Measurements from ENCODE around the gene DLL3.
"Not testable (repeated sequence)": the region's sequence is repeated elsewhere in the genome, so short reads cannot be mapped to it uniquely, and the experiment has no call there.

The DLL3 gene

DNA sequence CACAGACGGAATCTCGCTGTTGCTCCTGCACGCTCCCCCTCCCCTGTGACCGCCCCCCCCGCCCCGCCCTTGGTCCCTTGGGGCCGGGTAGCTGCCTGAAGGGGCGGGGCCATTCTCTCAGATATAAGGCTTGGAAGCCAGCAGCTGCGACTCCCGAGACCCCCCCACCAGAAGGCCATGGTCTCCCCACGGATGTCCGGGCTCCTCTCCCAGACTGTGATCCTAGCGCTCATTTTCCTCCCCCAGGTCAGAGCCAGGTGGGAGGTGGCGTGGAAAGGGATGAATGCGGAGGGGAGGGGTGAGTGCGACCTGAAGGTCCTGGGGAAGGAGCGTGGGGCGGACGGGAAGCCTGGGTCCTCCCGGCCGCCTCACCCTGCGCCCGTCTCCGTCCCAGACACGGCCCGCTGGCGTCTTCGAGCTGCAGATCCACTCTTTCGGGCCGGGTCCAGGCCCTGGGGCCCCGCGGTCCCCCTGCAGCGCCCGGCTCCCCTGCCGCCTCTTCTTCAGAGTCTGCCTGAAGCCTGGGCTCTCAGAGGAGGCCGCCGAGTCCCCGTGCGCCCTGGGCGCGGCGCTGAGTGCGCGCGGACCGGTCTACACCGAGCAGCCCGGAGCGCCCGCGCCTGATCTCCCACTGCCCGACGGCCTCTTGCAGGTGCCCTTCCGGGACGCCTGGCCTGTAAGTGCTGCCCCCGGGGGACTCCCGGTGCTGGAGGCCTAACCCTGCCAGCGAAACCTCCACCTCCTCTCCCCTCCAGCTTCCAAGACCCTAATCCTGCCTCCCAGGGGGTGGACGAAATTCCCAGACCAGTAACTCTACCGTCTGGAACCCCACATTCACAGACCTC, at the start of gene DLL3:
TSS of gene DLL3 (plus strand) at position 150 of the 845 bp plus-strand sequence. CDS start at position 178, 28 bp downstream.
- DNase-seq = no peak

- DNase-seq = no peak
Observed at GRCh38 chr19:39449116-39449797, 49.5 kb upstream of the DLL3 start.

DNA sequence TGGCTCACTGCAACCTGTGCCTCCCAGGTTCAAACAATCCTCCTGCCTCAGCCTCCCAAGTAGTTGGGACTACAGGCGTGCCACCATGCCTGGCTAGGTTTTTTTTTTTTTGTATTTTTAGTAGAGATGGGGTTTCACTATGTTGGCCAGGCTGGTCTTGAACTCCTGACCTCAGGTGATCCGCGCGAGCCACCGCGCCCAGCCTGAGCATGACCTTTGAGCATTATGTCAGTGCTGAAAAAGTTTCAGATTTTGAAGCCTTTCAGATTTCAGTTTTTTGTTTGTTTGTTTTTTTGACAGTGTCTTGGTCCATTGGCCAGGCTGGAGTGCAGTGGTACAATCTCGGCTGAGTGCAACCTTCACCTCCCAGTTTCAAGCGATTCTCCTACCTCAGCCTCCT, 47.5 kb upstream of the DLL3 start:
- not testable (repeated sequence) for DNase-seq

- DNase-seq = no peak
Observed at GRCh38 chr19:39463403-39463802, 35.3 kb upstream of the DLL3 start.

DNA sequence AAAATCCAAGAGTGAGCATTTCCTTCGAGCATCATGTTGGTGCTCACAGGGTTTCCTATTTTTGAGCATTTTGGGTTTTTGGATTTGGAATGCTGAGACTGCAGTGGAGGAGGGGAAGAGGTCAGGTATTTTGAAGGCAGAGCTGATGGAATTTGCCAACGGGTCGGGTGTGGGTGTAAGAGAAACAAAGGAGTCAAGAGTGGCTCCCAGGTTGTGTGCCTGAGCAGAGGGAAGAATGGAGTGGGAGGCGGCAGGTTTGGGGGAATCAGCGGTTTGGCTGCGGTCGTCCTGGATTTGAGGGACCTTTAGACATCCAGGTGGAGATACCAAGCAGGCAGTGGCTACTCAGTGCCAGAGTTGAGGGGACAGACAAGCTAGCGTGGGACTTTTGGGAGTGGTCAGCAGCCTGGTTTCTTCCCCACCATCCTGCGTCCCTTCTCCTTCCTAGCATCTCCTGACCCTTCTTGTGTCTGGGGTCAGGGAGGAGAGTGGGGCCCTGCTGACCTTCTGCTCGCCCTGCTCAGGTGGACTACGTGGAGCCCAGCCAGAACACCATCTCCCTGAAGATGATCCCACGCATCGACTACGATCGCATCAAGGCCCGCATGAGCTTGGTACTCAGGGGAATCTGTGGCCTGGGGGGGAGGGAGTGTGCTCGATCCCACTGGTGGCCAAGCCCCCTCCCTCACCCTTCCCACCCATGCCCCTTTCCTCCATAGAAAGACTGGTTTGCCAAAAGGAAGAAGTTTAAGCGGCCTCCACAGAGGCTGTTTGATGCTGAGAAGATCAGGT, 32.6 kb upstream of the DLL3 start:
- DNase-seq = no peak

DNA sequence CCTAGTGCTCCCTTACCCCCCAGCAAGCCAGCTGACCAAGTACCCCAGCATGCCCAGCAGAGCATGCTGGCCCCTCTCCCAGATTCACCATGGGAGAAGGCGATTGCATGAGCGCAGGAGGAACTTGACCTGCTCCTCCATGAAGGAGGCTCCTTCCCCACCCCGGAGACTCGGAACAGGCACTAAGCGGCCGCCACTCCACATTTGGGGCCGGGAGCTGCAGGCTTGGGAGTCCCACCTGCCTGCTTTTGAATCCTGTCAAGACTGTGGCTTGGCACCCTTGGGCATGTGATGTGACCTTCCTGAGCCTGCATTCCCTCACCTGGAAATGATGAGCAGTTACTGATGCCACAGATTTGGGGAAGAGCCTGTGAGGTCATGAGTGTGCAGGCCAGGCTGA, 30.8 kb upstream of the DLL3 start:
- no peak for DNase-seq

- no peak for DNase-seq
Observed at GRCh38 chr19:39469036-39469435, 29.7 kb upstream of the DLL3 start.

GRCh38 chr19:39469567-39469966, 29.2 kb upstream of the DLL3 start:
- no peak for DNase-seq

- DNase-seq = no peak
Observed at GRCh38 chr19:39470724-39471339, 27.9 kb upstream of the DLL3 start.

GRCh38 chr19:39471756-39472536, 26.8 kb upstream of the DLL3 start:
- no peak for DNase-seq

DNA sequence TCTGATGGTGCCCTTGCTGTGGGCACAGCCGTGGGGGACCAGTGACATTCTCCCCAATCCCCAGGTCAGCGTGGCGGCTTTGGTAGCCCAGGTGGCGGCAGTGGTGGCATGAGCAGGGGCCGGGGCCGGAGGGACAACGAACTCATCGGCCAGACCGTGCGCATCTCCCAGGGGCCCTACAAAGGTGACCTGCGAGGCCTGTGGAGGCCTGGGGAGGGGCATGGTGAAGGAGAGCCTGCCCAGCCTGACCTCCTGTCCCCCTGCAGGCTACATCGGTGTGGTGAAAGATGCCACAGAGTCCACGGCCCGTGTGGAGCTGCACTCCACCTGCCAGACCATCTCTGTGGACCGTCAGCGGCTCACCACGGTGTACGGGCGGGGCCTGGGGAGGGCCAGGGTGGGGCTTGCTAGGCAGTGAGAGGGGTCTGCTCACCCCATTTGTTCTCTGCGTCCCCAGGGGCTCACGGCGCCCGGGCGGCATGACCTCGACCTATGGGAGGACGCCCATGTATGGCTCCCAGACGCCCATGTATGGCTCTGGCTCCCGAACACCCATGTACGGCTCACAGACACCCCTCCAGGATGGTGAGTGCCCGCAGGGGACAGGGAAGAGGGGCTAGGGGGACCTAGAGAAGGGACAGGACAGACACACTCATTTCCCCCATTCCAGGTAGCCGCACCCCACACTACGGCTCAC, 25.9 kb upstream of the DLL3 start:
- DNase-seq = no peak

DNA sequence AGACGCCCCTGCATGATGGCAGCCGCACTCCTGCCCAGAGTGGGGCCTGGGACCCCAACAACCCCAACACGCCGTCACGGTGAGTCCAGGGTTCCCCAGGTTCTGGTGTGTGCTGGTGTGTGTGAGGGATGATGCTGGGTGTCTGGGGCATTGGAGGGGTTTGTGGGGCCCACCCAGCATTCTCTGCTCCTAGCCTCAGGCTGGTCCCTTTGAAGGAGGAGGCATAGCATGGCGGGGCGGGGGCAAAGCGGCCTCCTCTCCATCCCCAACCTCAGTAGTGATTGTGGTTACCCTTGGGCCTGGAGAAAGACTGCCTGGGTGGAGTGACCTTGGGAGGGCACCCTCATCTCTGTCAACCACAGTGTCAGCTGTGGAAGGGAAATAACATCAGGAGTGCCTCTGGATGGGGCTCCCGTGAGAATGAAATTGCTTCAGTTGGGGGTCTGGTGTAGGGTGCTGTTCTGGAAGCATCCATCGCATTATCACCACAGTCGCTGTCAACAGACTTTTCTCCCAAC, 25.2 kb upstream of the DLL3 start:
- DNase-seq = no peak

- peak; percentile 31 for DNase-seq
Observed at GRCh38 chr19:39474139-39474620, 24.6 kb upstream of the DLL3 start.

DNA sequence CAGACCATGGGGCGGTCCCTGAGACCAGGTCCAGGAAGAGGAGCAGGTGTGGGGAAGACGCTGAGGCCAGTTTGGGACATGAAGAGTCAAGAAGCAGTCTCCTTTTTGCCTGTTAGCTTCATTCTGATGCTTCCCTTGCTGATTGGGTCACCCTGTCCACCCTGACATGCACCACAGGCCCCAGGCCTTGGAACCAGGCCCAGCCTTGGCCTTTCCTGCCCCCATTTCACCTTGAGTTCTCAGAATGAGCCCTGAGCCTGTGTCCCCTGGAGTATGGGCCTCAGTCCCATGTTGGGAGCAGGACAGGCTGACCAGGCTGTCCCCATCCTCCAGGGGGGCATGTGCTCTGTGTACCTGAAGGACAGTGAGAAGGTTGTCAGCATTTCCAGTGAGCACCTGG, 23.0 kb upstream of the DLL3 start:
- DNase-seq = no peak

DNA sequence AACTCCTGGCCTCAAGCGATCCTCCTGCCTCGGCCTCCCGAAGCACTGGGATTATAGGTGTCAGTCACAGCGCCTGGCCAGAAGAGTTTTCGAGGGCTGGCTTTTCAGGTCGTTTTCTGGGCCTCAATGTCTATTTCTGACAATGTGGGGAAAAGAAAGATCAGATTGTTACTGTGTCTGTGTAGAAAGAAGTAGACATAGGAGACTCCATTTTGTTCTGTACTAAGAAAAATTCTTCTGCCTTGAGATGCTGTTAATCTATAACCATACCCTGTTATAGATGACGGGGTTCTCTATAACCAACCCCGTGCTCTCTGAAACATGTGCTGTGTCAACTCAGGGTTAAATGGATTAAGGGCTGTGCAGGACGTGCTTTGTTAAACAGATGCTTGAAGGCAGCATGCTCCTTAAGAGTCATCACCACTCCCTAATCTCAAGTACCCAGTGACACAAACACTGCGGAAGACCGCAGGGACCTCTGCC, 19.4 kb upstream of the DLL3 start:
- DNase-seq = not testable (repeated sequence)

GRCh38 chr19:39479916-39480315, 18.8 kb upstream of the DLL3 start:
- no peak for DNase-seq

GRCh38 chr19:39480337-39481228, 18.2 kb upstream of the DLL3 start, which contains the start of gene TIMM50:
Gene TIMM50 (plus strand): TSS chr19:39480838. CDS start chr19:39480854, 16 bp downstream.
- peak; percentile 93 for DNase-seq

GRCh38 chr19:39481229-39481545, 17.6 kb upstream of the DLL3 start:
- DNase-seq = no peak

DNA sequence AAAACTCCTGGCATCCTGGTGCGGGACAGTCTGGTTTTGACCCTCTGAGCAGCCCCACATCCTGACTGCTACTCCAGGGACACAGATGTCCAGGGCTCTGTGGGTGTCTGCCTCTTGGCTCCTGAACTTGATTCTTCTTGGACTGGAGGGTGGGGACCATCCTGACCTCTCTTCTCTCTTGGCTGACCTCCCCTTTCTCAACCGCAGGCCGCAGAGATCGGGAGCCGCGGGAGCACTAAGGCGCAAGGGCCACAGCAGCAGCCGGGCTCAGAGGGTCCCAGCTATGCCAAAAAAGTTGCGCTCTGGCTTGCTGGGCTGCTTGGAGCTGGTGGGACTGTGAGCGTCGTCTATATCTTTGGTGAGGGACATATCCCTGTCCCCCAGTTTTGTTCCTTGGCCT, 17.1 kb upstream of the DLL3 start:
- DNase-seq = no peak

GRCh38 chr19:39483141-39483540, 15.6 kb upstream of the DLL3 start:
- no peak for DNase-seq

All from fibroblast of upper back skin (primary cell).